HG03280 (cell line): ENCODE data around the gene KDM4B.
"Not testable (repeated sequence)": the region's sequence is repeated elsewhere in the genome, so short reads cannot be mapped to it uniquely, and the experiment has no call there.

Source experiments
- ATAC-seq: cut with Tn5 transposase; IDR thresholded peaks from one replicate; pipeline ENCODE4 v1.9.1; 2021; ENCODE audit warnings: mild to moderate bottlenecking, moderate library complexity; ENCODE audit not compliant: unreplicated experiment

Gene KDM4B

DNA sequence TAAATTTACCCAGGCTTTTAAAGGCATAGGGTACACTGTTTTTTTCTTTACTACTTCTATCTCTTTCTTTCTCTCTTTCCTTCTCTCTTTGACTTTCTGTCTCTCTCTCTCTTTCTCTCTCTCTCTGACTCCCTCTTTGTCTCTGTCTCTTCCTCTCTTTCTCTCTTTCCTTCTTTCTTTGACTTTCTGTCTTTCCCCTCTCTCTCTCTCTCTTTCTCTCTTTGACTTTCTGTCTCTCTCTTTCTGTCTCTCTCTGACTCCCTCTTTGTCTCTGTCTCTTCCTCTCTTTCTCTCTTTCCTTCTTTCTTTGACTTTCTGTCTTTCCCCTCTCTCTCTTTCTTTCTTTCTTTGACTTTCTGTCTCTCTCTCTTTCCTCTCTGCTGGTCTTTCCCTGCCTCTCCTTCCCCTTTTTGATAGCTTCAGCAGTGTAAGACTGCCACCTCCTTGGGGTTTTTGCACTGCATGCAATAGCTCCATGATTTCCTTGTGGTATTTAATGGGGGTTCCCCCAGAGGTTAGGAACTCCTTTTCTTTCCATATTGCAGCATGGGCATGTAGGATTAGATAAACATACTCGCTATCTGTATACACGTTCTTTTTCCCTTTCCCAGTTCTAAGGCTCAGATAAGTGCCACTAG is 191.4 kb downstream of the KDM4B start:
- not testable (repeated sequence) for ATAC-seq

DNA sequence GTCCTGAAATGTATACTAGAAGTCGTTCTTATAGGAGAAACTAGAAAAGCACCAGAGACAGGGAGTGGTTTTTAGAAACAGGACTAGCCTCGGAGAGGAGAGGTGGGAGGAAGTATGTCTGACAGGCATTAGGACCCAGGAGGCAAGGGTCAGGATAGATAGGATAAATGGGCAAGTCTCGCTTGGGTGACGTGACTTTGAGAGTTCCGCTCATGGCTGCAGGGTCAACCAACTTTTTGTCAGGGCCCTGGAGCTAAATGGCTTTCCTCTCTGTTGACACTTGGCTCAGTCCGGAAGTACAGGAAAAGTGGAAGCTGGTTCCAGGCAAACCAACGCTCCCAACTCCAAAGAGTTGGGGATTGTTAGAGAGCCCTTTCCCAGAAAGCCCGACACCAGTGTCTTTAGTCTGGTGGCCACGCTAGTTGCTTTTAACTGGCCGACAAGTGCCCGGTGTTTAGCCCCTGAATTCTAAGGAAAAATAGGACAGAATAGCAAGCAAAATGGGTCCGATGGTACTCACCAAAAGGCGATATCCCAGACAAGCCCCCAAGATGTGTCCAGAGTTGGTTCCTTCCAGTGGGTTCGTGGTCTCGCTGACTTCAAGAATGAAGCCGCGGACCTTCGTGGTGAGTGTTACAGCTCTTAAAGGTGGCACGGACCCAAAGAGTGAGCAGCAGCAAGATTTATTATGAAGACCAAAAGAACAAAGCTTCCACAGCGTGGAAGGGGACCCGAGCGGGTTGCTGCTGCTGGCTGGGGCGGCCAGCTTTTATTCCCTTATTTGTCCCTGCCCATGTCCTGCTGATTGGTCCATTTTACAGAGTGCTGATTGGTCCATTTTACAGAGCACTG is 196.2 kb downstream of the KDM4B start:
- ATAC-seq = not testable (repeated sequence)

DNA sequence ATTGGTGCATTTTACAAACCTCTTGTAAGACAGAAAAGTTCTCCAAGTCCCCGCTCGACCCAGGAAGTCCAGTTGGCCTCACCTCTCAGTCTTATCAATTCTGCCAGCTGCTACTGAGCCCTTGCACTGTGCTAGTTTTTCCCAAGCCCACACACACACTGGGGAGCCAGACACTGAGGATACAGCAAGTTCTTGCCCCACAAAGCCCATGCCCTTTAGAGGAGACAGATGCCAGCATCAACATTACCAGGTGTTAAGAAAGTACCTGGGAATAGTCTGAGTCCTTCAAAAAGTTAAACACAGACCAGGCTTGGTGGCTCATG is 196.7 kb downstream of the KDM4B start:
- no peak for ATAC-seq

DNA sequence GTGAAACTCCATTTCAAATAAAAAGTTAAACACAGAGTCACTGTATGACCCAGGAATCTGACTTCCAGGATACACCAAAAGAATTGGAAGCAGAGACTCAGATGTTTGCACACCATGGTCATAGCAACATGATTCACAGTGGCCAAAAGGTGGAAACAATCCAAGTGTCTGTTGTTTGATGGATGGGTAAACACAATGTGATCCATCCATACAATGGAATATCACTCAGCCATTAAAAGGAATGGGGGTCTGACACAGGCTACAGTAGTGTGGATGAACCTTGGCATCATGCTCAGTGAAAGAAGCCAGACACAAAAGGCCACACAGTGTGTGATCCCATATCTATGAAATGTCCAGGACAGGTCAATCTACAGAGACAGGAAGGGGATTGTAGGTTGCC is 197.3 kb downstream of the KDM4B start:
- no peak for ATAC-seq

DNA sequence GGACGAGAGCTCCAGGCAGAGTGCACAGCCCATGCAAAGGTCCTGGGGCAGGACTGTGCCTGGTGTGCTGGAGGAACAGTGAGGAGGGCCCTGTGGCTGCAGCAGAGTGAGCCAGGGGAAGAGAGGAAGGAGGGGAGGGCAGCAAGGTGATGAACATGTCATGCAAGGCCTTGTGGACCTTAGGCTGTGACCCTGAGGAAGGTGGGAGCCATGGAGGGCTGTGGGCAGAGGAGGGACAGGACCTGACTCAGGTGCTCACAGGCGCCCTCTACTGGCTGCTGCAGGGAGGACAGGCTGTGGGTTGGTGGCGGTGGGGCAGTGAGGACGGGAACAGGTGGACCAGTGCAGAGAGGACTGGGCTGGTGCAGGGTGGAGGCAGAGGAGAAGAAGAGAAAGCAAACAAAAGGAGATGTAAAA is 201.4 kb downstream of the KDM4B start:
- no peak for ATAC-seq

DNA sequence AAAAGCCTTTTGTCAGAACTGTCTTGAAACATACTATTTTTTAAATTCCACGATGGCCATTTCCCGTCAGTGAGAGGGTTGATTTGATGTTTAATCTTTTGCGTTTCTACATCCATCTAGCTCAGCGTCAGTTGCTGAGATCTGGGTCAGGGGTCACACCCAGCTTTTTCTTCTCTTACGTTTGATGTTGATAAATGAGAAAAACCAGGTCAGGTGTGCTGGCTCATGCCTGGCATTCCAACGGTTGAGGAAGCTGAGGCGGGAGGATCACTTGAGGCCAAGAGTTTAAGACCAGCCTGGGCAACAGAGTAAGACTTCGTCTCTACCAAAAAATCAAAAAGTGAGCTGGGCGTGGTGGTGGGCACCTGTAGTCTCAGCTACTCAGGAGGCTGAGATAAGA is 202.8 kb downstream of the KDM4B start:
- ATAC-seq = no peak

DNA sequence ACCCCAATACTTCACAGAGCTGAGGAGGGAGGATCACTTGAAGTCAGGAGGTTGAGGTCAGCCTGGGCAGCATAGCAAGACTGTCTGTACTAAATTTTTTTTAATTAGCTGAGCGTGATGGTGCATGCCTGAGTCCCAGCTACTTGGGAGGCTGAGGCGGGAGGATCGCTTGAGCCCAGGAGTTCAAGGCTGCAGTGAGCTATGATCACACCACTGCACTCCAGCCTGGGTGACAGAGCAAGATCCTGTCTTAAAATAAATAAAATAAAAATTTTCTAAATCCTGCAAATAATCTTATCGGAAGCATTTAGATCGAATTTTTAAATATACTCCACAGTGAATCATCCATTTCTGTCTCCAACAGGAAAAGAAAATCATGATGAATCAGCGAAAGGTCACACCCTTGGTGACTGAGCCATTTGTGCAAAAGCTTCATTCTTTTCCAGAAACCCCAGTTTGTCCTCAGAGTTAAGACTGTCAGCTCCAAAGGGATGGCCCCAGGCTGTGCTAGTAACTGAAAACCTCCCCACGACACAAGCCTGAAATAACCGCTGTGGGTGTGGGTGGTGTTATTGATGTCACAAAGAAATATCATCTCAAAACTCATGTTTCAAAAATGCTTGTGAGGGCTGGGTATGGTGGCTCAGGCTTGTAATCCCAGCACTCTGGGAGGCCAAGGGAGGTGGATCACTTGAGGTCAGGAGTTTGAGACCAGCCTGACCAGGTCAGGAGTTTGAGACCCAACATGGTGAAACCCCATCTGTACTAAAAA is 204.1 kb downstream of the KDM4B start:
- ATAC-seq = no peak

DNA sequence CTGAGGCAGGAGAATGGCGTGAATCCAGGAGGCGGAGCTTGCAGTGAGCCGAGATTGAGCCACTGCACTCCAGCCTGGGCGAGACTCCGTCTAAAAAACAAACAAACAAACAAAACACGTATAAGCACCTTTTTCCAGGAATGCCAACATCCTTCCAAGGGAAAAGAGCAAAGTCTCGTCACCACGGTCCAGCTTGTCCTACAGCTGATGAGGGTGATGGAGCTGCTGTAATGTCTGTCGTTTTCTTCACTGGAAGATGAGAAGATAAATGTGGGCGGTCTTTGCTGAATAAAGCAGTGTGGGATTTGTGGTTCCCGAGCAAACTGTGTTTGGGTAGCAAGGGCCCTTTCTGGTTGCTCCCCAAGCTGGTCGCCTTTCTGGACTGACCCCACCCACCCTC is 205.1 kb downstream of the KDM4B start:
- no peak for ATAC-seq

DNA sequence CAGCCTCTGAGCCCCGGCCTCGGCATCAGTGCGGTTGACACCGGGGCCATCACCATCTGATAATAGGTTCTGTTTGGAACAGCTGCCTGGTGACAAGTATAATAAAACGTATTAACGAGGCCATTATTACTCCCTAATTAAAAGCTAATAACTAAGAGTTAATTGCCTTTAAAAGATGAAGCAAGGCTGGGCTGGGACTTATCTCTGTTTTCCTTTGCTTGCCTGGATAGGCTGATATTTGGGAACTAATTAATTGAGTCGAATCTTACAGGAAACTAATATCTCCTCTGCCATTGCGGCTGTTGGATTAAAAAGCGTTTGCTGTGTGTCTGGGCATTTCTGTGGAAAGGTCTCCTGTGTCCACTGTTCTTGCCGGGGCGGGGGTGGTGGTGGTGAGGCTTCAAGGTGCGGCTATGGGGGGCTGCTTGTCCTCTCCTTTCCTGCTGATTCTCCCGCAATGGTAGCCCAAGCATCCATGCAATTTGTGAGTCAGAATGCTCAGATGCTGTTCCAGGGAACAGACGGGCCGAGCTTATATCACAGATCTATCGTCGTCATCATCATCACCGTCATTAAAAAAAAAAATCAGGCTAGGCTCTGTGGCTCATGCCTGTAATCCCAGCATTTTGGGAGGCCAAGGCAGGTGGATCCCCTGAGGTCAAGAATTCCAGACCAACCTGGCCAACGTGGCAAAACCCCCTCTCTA is 209.0 kb downstream of the KDM4B start:
- no peak for ATAC-seq

DNA sequence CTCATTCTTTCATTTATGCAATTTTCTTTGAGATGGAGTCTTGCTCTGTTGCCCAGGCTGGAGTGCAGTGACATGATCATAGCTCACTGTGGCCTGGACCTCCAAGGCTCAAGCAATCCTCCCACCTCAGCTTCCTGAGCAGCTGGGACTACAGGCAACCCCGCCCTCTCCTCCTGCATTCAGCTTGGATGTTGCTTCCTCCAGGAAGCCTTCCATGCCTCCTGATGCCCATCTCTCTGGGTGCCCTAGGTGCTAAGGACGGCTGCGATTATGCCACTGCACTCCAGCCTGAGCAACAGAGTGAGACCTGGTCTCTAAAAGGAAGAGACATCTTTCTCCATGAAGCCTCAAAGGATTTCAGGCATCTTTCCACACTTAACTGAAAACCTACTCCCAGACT is 209.9 kb downstream of the KDM4B start:
- no peak for ATAC-seq

DNA sequence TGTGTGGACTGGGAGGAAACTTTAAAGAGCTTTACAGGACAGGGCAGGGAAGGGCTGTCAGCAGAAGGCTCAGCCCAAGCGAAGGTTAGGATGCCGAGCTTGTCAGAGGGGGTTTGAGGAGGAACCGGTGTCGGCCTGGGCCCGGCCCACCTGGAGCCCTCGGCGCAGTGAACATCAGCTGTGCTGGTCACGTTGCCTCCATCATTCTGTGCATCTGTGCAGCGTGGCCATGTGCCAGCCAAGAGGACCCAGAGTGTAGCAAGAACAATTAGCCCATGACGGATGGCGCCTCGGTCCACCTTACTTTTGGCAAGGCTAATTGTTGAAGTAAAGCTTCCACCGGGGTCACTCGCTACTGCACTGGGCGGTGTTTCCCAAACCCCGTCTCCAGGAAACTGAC is 210.3 kb downstream of the KDM4B start:
- no peak for ATAC-seq

DNA sequence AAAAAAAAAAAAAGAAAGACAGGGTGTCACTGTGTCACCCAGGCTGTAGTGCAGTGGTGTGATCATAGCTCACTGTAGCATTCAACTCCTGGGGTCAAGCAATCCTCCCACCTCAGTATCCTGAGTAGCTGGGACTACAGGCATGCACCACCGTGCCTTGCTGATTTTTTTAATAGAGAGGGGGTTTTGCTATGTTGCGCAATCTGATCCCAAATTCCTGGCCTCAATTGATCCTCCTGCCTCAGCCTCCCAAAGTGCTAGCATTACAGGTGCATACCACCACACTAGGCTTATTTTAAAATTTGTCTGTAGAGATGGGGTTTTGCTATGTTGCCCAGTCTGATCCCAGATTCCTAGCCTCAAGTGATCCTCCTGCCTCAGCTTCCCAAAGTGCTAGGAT is 212.4 kb downstream of the KDM4B start:
- ATAC-seq = no peak

DNA sequence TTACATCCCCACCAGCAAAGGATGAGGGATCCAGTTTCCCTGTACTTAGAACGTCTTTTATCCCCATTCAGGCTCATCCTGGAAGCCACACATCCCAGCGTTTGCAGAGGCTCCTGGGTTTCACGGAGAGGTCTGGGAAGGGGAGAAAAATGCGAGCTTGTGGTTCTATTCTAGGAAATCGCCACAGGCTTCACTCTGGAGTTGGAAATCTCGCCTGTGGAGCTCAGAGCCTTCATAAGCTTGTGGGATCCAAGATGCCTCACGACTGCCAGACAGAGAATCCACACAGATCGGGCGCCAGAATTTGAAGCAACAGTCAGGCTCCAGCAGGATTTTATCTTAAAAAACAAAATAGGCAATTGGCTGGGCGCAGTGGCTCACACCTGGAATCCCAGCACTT is 213.8 kb downstream of the KDM4B start:
- no peak for ATAC-seq

DNA sequence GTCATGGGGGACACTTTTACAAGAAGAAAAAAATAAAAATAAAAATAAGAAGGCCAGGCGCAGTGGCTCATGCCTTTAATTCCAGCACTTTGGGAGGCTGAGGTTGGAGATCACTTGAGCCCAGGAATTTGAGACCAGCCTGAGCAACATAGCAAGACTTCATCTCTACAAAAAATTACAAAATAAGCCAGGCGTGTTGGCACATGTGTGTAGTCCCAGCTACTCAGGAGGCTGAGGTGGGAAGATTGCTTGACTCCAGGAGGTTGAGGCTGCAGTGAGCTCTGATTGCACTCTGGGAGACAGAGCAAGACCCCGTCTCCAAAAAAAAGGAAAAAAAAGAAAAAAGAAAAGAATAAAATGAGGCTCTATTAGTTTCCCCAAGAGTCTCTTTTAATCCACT is 214.7 kb downstream of the KDM4B start:
- no peak for ATAC-seq

DNA sequence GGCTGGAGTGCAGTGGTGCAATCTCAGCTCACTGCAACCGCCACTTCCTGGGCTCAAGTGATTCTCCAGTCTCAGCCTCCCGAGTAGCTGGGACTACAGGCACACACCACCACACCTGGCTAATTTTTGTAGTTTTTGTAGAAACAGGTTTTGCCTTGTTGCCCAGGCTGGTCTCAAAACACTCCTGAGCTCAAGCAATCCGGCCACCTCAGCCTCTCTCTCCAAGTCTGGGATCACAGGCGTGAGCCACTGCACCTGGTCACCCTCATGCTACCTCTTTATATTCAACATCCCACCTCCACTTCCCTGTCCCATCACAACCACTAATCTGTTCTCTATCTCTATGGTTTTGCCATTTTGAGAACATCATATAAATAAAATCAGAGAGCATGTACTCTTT is 216.0 kb downstream of the KDM4B start:
- no peak for ATAC-seq

DNA sequence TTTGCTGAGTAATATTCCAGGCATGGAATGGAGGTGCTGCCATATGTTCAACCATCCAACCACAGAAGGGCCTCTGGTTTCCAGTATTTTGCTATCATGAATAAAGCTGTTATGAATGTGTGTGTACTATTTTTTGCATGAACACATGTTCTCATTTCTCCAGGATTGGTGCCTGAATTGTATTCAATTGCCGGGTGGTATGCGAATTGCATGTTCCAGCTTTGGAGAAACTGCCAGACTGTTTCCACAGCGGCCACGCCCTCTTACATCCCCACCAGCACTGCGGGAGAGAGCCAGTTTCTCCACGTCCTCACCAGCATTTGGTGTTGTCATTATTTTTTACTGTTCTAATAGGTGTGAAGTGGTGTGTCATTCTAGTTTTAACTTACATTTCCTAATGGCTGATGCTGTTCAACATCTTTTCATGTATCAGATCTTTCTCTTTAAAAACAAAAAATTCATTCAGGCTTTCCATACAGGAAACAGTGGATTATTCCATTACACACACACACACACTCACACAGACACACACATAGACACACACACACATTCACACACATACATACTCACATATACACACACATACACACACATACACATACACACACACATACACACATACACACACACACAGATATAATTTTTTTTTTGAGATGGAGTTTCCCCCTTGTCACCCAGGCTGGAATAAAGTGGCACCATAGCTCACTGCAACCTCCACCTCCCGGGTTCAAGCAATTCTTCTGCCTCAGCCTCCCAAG is 217.6 kb downstream of the KDM4B start:
- no peak for ATAC-seq

DNA sequence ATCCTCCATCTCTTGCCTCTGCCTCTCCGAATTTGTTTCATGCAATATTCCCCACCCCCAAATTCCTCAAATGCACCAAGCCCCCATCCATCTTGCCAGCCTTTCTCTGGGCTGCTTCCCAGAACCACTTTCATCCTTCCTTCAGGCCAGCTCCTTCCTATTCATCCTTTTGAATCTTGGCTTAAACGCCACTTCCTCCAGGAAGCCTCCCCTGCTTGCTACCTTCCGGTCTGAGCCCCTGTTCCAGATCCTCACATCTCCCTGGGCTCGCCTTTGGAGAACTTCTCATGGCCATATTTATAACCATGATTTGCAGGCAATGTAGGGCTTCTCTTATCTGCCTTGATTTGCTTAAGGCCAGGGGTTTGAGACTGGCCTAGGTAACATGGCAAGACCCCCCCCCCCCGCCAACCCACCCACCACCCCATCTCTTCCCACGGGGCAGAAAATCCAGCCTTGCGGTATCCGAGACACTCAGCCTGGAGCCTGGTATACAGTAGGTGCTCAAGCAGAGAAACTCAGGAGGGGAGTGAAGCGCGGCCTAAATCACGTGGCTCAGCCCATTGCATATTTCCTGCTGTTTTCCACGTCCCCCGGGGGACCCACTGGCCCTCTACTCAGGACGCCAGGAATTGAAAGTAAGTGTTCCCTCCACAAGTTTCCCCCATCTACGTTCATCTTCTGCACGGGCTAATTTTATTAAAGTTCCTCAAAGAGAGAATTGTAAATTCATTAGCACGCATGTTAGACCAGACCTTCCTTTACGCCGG is 219.8 kb downstream of the KDM4B start:
- ATAC-seq = no peak

DNA sequence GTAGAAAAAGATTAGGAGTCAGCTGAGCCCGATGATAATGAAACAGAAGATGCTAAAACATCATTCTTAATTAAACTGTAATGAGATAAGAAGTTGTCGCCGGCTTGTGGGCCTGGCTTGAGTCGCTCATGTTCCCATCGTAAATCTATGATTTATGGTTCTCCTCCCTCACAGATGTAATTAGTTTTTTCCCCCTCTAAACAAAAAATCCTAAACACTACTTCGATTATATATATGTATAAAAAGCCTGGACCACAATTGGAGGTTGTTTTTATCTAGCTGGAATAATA is 220.3 kb downstream of the KDM4B start:
- ATAC-seq = no peak

DNA sequence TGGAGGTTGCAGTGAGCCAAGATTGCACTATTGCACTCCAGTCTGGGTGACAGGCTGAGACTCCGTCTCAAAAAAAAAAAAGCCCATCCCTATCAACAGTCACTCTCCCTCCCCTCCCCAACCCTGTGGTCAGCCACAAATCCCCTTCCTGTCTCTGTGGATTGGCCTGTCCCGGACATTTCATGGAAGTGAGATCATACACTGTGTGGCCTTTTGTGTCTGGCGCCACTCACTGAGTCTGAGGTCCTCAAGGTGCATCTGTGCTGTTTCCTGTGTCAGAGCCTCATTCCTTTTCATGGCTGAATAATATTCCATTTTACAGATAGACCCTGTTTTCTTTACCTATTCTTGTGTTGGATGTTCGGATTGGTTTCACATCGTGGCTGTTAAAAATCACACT is 222.2 kb downstream of the KDM4B start:
- no peak for ATAC-seq

DNA sequence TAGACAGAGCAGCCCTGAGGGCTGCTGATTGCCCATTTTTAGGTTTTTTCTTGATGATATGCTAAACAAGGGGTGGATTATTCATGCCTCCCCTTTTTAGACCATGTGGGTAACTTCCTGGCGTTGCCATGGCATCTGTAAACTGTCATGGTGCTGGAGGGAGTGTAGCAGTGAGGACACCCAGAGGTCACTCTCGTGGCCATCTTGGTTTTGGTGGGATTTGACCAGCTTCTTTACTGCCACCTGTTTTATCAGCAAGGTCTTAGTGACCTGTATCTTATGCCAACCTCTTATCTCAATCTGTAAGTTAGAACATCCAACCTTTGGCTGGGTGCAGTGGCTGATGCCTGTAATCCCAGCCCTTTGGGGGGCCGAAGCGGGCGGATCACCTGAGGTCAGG is 223.7 kb downstream of the KDM4B start:
- ATAC-seq = no peak
